Measurements from ENCODE around the gene CACNG4.

The CACNG4 gene

GRCh38 chr17:67054011-67054591 is 89.6 kb downstream of the CACNG4 start:
- H3K27ac ChIP-seq, result no peak overlapping the region
- DNase-seq (ENCODE audit: low spot score), result no peak
- POLR2A ChIA-PET (ENCODE audit: low non-redundant PET), result no interaction called here
- CTCF ChIA-PET, result interaction anchor here (0.6 to 1.1 kb wide), 3 partner anchors 10 to 59 kb away, joined by 4 to 5 read pairs (median 4); partner anchors contain the start of gene CACNG1
- TF ChIP-seq, protein P1, sequence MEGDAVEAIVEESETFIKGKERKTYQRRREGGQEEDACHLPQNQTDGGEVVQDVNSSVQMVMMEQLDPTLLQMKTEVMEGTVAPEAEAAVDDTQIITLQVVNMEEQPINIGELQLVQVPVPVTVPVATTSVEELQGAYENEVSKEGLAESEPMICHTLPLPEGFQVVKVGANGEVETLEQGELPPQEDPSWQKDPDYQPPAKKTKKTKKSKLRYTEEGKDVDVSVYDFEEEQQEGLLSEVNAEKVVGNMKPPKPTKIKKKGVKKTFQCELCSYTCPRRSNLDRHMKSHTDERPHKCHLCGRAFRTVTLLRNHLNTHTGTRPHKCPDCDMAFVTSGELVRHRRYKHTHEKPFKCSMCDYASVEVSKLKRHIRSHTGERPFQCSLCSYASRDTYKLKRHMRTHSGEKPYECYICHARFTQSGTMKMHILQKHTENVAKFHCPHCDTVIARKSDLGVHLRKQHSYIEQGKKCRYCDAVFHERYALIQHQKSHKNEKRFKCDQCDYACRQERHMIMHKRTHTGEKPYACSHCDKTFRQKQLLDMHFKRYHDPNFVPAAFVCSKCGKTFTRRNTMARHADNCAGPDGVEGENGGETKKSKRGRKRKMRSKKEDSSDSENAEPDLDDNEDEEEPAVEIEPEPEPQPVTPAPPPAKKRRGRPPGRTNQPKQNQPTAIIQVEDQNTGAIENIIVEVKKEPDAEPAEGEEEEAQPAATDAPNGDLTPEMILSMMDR (conservative IDR thresholded peaks at IDR 0.05; ENCODE audit: low read depth), result no peak

DNA sequence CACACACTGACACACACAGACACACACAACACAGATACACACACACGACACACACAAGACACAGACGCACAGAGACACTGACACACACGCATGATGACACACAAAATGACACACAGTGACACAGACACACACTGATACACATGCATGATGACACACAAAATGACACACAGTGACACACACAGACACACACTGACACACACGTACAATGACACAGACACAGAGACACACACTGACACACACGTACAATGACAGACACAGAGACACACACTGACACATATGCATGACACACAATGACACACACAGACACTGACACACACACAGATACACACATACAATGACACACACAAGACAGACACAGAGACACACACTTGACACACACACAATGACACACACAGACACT is 90.1 kb downstream of the CACNG4 start:
- POLR2A ChIA-PET (ENCODE audit: low non-redundant PET), result no interaction called here
- TF ChIP-seq, protein P1 (conservative IDR thresholded peaks at IDR 0.05; ENCODE audit: low read depth), result no peak

DNA sequence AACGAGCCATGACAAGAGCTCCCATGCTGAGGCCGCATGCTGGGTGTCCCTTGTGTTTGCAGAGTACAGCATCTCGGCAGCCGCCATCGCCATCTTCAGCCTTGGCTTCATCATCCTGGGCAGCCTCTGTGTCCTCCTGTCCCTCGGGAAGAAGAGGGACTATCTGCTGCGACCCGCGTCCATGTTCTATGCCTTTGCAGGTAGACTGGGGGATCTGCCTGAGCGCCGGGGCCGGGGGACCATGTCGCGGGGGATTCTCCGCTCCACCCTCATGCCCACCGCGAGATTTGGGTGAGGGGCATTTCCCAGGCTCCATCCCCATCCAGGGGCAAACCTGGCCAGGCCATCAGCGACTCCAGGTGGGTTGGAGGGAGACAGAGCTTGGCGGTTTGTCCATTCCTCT is 90.5 kb downstream of the CACNG4 start:
- H3K27ac ChIP-seq, result no peak overlapping the region
- ChIA-PET POLR2A (ENCODE audit: low non-redundant PET) (no interaction called here), CTCF (interaction anchor here (0.6 kb wide), 1 partner anchor 759 kb away, joined by 3 read pairs; no protein-coding TSS in a partner anchor)
- no peak for DNase-seq (ENCODE audit: low spot score)
- TF ChIP-seq, protein P1 (conservative IDR thresholded peaks at IDR 0.05; ENCODE audit: low read depth), result no peak

More for the DNA sequence above, 90.1 kb downstream of the CACNG4 start:
- DNase-seq (ENCODE audit: low spot score), result no peak
- CTCF ChIA-PET, result interaction anchor here (0.6 kb wide), 1 partner anchor 15 kb away, joined by 4 read pairs; no protein-coding TSS in a partner anchor
- no peak overlapping the region for H3K27ac ChIP-seq

DNA sequence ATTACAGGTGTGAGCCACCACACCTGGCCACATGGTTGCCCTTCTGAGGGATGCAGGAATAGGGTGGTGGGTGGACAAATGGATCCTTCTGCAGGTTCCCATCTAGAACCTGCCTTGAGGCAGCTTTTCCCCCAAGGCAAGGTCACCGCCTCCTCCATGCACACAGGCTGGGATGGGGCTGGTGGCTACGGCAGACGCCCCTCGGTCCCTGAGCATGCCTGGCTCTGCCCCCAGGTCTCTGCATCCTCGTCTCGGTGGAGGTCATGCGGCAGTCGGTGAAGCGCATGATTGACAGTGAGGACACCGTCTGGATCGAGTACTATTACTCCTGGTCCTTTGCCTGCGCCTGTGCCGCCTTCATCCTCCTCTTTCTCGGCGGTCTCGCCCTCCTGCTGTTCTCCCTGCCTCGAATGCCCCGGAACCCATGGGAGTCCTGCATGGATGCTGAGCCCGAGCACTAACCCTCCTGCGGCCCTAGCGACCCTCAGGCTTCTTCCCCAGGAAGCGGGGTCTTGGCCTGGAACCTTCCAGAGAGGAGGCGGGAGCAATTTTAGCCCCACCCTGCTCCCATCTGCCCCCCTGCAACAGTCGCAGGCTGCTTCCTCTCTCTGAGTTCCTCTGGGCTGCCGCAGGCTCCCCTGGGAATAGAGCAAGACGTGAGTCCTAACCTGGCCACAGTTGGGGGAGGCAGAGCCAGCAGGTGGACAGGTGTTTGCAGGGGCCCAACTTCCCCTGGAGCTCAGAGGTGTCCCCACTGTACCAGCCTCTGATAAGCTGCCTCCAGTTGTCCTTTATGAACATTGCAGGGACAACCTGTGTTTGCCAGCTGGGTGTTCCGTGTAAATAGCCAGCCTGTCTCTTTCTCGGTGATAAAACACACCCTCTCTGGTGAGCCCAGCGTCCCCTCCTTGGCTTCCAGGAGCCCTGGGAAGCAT is 91.6 kb downstream of the CACNG4 start:
- H3K27ac ChIP-seq, result no peak overlapping the region
- TF ChIP-seq, protein P1 (conservative IDR thresholded peaks at IDR 0.05; ENCODE audit: low read depth), result no peak
- no peak for DNase-seq (ENCODE audit: low spot score)
- POLR2A ChIA-PET (ENCODE audit: low non-redundant PET), result no interaction called here
- CTCF ChIA-PET, result interaction anchor here (0.5 to 0.8 kb wide), 5 partner anchors 140 to 1268 kb away, joined by 3 to 9 read pairs (median 3); no protein-coding TSS in a partner anchor

- TF ChIP-seq, protein P1 (conservative IDR thresholded peaks at IDR 0.05; ENCODE audit: low read depth), result no peak
- CTCF ChIA-PET, result interaction anchor here (0.5 to 0.8 kb wide), 3 partner anchors 141 to 747 kb away, joined by 3 to 9 read pairs (median 4); no protein-coding TSS in a partner anchor
- no peak overlapping the region for H3K27ac ChIP-seq
- DNase-seq (ENCODE audit: low spot score), result no peak
- POLR2A ChIA-PET (ENCODE audit: low non-redundant PET), result no interaction called here
These were observed 92.4 kb downstream of the CACNG4 start for GRCh38 chr17:67056746-67057490.

DNA sequence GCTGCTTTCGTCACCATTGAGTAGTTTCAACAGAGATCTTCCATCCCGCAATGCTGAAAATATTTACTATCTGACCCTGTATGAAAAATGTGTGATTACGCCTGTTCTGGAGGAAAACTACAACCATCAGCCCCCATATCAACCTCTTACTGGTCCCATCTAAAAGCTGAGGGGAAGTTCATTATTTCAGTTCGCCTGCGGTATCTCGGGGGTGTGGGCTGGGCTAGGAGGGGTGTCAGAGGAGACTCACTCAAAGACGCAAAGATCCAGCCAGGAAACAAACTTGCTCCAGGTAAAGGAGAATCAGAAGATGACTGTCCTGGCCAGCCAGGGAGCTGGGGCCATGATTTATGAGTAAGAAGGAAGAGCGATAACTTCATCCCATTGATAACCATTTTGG is 93.5 kb downstream of the CACNG4 start:
- DNase-seq (ENCODE audit: low spot score), result no peak
- ChIA-PET CTCF (no interaction called here), POLR2A (ENCODE audit: low non-redundant PET) (no interaction called here)
- no peak overlapping the region for H3K27ac ChIP-seq
- TF ChIP-seq, protein P1 (conservative IDR thresholded peaks at IDR 0.05; ENCODE audit: low read depth), result no peak

Data from RWPE1 (cell line).